ENCODE measurements around the gene SPANXD. TPM values are rescaled to one million over a fixed set of nuclear protein-coding genes. Genes with fewer than 3 reads are reported as not detected.

SPANXD gene
- total RNA-seq, 1 experiment from 2014 or later: not detected

DNA sequence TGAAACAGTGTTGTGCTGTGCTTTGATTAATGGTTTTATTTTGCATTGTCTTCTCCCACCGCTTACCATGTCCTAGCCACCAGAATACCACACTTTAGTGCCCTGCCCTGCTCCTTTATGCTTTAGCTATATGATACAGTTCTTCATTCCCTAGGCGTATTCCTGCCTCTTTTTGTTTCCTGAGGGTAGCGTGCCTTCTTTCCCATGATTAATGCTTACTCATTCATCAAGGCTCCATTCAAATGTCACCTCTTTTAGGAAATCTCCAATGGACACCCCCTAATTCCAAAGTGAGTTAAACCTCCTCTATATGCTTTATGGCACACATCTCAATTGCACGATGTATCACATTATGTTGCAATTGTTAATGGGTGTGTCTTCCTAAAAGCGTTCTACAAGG, 46.3 kb downstream of the SPANXD start:
- TF ChIP-seq EZH2phosphoT487 (IDR thresholded peaks at IDR 0.05; ENCODE audit: borderline replicate concordance, low read length) (no peak), EZH2 (IDR thresholded peaks at IDR 0.05; ENCODE audit: low read length, unreplicated experiment) (no peak)
- TF ChIP-seq, protein P1, sequence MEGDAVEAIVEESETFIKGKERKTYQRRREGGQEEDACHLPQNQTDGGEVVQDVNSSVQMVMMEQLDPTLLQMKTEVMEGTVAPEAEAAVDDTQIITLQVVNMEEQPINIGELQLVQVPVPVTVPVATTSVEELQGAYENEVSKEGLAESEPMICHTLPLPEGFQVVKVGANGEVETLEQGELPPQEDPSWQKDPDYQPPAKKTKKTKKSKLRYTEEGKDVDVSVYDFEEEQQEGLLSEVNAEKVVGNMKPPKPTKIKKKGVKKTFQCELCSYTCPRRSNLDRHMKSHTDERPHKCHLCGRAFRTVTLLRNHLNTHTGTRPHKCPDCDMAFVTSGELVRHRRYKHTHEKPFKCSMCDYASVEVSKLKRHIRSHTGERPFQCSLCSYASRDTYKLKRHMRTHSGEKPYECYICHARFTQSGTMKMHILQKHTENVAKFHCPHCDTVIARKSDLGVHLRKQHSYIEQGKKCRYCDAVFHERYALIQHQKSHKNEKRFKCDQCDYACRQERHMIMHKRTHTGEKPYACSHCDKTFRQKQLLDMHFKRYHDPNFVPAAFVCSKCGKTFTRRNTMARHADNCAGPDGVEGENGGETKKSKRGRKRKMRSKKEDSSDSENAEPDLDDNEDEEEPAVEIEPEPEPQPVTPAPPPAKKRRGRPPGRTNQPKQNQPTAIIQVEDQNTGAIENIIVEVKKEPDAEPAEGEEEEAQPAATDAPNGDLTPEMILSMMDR (conservative IDR thresholded peaks at IDR 0.05; ENCODE audit: low read depth, low read length): no peak
- H3F3A ChIP-seq (ENCODE audit: low read length, unreplicated experiment): no peaks in the 10 kb centered on the region
- ChIA-PET CTCF (no interaction called here), POLR2A (ENCODE audit: unreplicated experiment) (no interaction called here)
- DNase-seq (peak; percentile 38), ATAC-seq (no peak)
- no peaks in the 10 kb centered on the region for H3K79me2 ChIP-seq (ENCODE audit: low read length)
- no peak overlapping the region for H3K27ac ChIP-seq (ENCODE audit: low read length)
- no peaks in the 10 kb centered on the region; the same call in 1 of the 2 replicates for H3K9me2 ChIP-seq (replicated peaks; ENCODE audit: low read length)
- no peak overlapping the region for H3K9ac ChIP-seq (ENCODE audit: low read length)
- H3K9me3 ChIP-seq (ENCODE audit: low read length): no peaks in the 10 kb centered on the region
- no peak overlapping the region for H2AFZ ChIP-seq (ENCODE audit: low read length)
- no TSS peak for BruUV-seq (replicated peaks)
- no peak overlapping the region for H3K4me3 ChIP-seq (ENCODE audit: low read length)
- no peaks in the 10 kb centered on the region for H3K36me3 ChIP-seq (ENCODE audit: low read depth, low read length)
- intact Hi-C loops (cut with micrococcal nuclease): no loop called here
- no peaks in the 10 kb centered on the region; the same call in 1 of the 2 replicates for H3K4me1 ChIP-seq (ENCODE audit: insufficient read depth, low read length)
- no peaks in the 10 kb centered on the region for H3K27me3 ChIP-seq (ENCODE audit: low read length)
- H3K4me2 ChIP-seq (ENCODE audit: low read length): no peak overlapping the region
- H4K20me1 ChIP-seq (ENCODE audit: low read length): no peaks in the 10 kb centered on the region

Other genes with a start within 250 kb of the SPANXD start
- gene SPANXA1, start 114.0 kb downstream of the SPANXD start, total RNA-seq (2014; rRNA removed): not detected in 2 replicates
- gene SPANXA2, start 109.0 kb downstream of the SPANXD start, total RNA-seq (2014; rRNA removed): not detected in 2 replicates
- gene MAGEC3, start 139.6 kb upstream of the SPANXD start, total RNA-seq (2014; rRNA removed): not detected in 2 replicates
- not detected in 2 replicates for gene MAGEC1, start 205.2 kb upstream of the SPANXD start, total RNA-seq (2014; rRNA removed)